Duodenal mucosa (tissue), 2 donors: ENCODE results near the gene KRT6A.

Source experiments
- H3K27ac ChIP-seq: one replicate; pipeline ENCODE4 v1.7.0; 2013; ENCODE audit warnings: low read depth, low read length
- H3K27me3 ChIP-seq, 2 donors: one replicate each; pipeline ENCODE4 v1.7.0; 2013; ENCODE audit warnings: low read length in 2 of 2, control low read depth in 1 of 2; ENCODE audit not compliant: insufficient read depth in 2 of 2, control insufficient read depth in 1 of 2
- H3K36me3 ChIP-seq, 2 donors: one replicate each; pipeline ENCODE4 v1.7.0; 2013; ENCODE audit warnings: low read length in 2 of 2, control low read depth in 1 of 2; ENCODE audit not compliant: insufficient read depth in 2 of 2, control insufficient read depth in 1 of 2
- H3K4me1 ChIP-seq, 2 donors: one replicate each; pipeline ENCODE4 v1.7.0; 2013; ENCODE audit warnings: low read length in 2 of 2, control low read depth in 1 of 2; ENCODE audit not compliant: insufficient read depth in 2 of 2, control insufficient read depth in 1 of 2
- H3K4me3 ChIP-seq, 2 donors: one replicate each; pipeline ENCODE4 v1.7.0; 2013; ENCODE audit warnings: low read length in 2 of 2, low read depth in 1 of 2
- H3K9ac ChIP-seq, 2 donors: one replicate each; pipeline ENCODE4 v1.7.0; 2013; ENCODE audit warnings: low read length in 2 of 2, low read depth in 1 of 2
- H3K9me3 ChIP-seq, 2 donors: one replicate each; pipeline ENCODE4 v1.7.0; 2013; ENCODE audit warnings: low read length in 2 of 2, control low read depth in 1 of 2; ENCODE audit not compliant: control insufficient read depth in 1 of 2

Gene KRT6A

DNA sequence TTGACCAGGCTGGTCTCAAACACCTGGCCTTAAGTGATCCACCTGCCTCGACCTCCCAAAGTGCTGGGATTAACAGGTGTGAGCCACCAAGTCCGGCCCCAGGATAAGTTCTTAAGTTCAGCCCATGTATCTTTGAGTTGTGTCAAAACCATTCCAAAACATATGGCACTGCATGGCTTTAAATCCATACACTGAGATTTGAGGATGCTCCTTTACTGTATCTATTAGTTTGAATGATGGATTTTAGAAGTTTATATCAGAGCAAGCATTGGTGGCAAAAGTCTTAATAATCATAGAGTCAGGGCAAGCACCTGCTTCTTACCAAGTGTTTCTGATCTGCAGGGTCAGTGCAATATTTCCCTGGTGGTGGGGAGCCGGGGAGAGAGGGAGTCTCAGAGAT lies 47.2 kb downstream of the KRT6A start:
- Histone ChIP-seq H3K27me3 (peaks cover 0 to 5% of the 10 kb centered on the region in 2 donors), H3K9me3 (no peaks in the 10 kb centered on the region), H3K36me3 (no peaks in the 10 kb centered on the region), H3K4me1 (peaks cover 4 to 6% of the 10 kb centered on the region in 2 donors), H3K4me3 (no peak overlapping the region), H3K9ac (no peak overlapping the region), H3K27ac (no peak overlapping the region)

DNA sequence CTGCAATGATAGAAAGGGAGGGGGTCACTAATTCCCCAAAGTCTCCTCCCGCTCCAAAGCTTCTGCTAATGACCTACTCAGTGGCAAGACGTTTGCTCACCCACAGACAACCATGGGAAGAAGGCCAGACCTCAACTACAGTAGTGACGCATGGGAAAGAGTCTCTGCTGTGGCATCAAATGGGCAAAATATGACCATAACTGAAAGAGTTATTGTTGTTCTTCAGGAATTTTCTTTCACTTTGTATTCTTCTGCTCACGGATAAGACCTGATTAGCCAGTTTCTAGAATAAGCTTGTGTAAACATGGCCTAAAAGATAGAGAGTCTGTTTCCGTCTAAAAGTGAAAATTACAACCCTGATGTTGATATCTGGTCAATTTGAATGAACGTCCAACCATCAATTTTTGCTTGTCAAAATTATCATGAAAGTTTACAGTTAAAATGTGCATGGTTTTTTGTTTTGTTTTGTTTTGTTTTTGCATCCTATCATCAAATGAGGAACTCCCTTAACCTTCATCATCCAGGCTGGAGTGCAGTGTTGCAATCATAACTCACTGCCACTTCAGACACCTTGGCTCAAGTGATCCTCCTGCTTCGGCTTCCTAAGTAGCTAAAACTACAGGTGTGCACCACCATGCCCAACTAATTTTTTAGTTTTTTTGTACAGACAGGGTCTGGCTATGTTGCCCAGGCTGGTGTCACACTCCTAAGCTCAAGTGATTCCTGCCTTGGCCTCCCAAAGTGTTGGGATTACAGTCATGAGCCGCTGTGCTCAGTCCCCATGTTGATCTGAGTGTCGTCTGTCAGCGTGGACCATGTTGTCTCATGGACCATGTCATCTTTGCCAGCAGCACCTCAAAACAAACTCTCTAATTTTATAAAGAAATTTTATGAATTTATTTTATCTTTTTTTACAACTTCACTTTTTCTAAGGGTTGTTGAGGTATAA lies 48.1 kb downstream of the KRT6A start:
- Histone ChIP-seq H3K9ac (no peak overlapping the region), H3K4me1 (peaks cover 4 to 6% of the 10 kb centered on the region in 2 donors), H3K9me3 (no peaks in the 10 kb centered on the region), H3K27ac (no peak overlapping the region), H3K4me3 (no peak overlapping the region), H3K27me3 (peaks cover 0 to 5% of the 10 kb centered on the region in 2 donors), H3K36me3 (no peaks in the 10 kb centered on the region)

GRCh38 chr12:52443966-52444365 lies 49.1 kb downstream of the KRT6A start:
- peaks cover 5 to 7% of the 10 kb centered on the region in 2 donors for H3K4me1 ChIP-seq
- H3K27ac ChIP-seq: no peak overlapping the region
- H3K27me3 ChIP-seq: peaks cover 0 to 5% of the 10 kb centered on the region in 2 donors
- H3K4me3 ChIP-seq: no peak overlapping the region
- H3K9me3 ChIP-seq: no peaks in the 10 kb centered on the region
- no peak overlapping the region for H3K9ac ChIP-seq
- no peaks in the 10 kb centered on the region for H3K36me3 ChIP-seq

GRCh38 chr12:52442600-52443061 lies 50.4 kb downstream of the KRT6A start:
- Histone ChIP-seq H3K9me3 (no peaks in the 10 kb centered on the region), H3K27ac (no peak overlapping the region)

DNA sequence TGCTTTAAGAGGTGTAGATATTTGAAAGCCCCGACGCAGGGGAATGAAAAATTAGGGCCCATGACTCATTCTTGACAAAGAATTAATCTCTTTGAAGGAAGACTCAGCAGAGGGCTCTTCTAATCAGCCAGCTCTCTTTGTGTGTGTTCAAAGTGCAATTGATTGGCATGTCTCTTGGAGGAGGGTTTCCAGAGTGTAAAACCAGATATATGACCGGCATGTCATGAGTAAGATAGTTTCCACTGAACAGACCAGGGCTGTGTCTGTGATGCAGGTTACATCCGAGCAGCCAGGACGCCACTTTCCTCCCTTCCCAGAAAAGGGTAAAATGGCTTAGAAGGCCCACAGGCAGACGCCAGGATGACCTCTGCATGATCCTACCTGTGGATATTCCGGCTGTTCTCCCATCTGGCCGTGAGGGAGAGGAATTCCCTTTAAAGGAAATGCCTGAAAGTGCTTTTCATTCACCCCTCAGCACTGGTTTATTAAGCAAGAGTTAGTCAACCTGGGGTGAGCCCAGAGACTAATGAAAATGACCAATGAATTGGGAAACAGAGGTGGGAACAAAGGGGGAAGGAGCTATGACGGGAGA lies 51.6 kb downstream of the KRT6A start:
- Histone ChIP-seq H3K9me3 (no peaks in the 10 kb centered on the region), H3K9ac (no peak overlapping the region), H3K36me3 (no peaks in the 10 kb centered on the region), H3K27me3 (peaks cover 0 to 5% of the 10 kb centered on the region in 2 donors), H3K4me3 (no peak overlapping the region), H3K27ac (no peak overlapping the region), H3K4me1 (peaks cover 24 to 32% of the 10 kb centered on the region in 2 donors)

More at GRCh38 chr12:52442600-52443061, 50.4 kb downstream of the KRT6A start:
- Histone ChIP-seq H3K4me1 (peaks cover 12 to 20% of the 10 kb centered on the region in 2 donors), H3K36me3 (no peaks in the 10 kb centered on the region), H3K9ac (no peak overlapping the region), H3K27me3 (peaks cover 0 to 5% of the 10 kb centered on the region in 2 donors), H3K4me3 (no peak overlapping the region)

- Histone ChIP-seq H3K4me1 (peaks cover 26 to 38% of the 10 kb centered on the region in 2 donors), H3K27ac (no peak overlapping the region), H3K9ac (no peak overlapping the region), H3K9me3 (no peaks in the 10 kb centered on the region), H3K36me3 (no peaks in the 10 kb centered on the region), H3K27me3 (peaks cover 0 to 5% of the 10 kb centered on the region in 2 donors), H3K4me3 (no peak overlapping the region)
Measured at GRCh38 chr12:52440821-52441319, 52.2 kb downstream of the KRT6A start.

GRCh38 chr12:52439845-52440244 lies 53.2 kb downstream of the KRT6A start:
- Histone ChIP-seq H3K9me3 (no peaks in the 10 kb centered on the region), H3K27ac (no peak overlapping the region), H3K4me3 (no peak overlapping the region), H3K4me1 (peaks cover 26 to 38% of the 10 kb centered on the region in 2 donors), H3K27me3 (peaks cover 0 to 5% of the 10 kb centered on the region in 2 donors), H3K36me3 (no peaks in the 10 kb centered on the region), H3K9ac (no peak overlapping the region)

GRCh38 chr12:52439420-52439819 lies 53.6 kb downstream of the KRT6A start:
- H3K27ac ChIP-seq: no peak overlapping the region
- peaks cover 26 to 35% of the 10 kb centered on the region in 2 donors for H3K4me1 ChIP-seq
- H3K4me3 ChIP-seq: no peak overlapping the region
- H3K9ac ChIP-seq: no peak overlapping the region
- H3K9me3 ChIP-seq: no peaks in the 10 kb centered on the region
- no peaks in the 10 kb centered on the region for H3K36me3 ChIP-seq
- H3K27me3 ChIP-seq: peaks cover 0 to 5% of the 10 kb centered on the region in 2 donors

GRCh38 chr12:52438305-52439301 lies 54.5 kb downstream of the KRT6A start:
- H3K27me3 ChIP-seq: peaks cover 0 to 5% of the 10 kb centered on the region in 2 donors
- H3K9me3 ChIP-seq: no peaks in the 10 kb centered on the region
- no peak overlapping the region for H3K4me3 ChIP-seq
- no peak overlapping the region for H3K9ac ChIP-seq
- no peak overlapping the region for H3K27ac ChIP-seq
- no peaks in the 10 kb centered on the region for H3K36me3 ChIP-seq
- peaks cover 26 to 32% of the 10 kb centered on the region in 2 donors for H3K4me1 ChIP-seq
